Stimulated activated CD4-positive, alpha-beta T cell treated with anti-CD3 and anti-CD28 coated beads, Interleukin-15, amount 100 ng/mL, for 24 hours (primary cell): ENCODE results near the gene SYT7.

Experiments
- DNase-seq: peaks from one replicate; pipeline ENCODE4 v3.0.0-alpha.2; 2020

Gene SYT7

GRCh38 chr11:61511383-61511782 is 69.5 kb downstream of the SYT7 start:
- DNase-seq: no peak

GRCh38 chr11:61510974-61511373 is 69.9 kb downstream of the SYT7 start:
- DNase-seq: no peak

GRCh38 chr11:61510166-61510919 is 70.5 kb downstream of the SYT7 start:
- DNase-seq: no peak

GRCh38 chr11:61509043-61510029 is 71.5 kb downstream of the SYT7 start:
- peak; percentile 86 for DNase-seq

GRCh38 chr11:61507962-61508861 is 72.7 kb downstream of the SYT7 start, which contains the start of gene LRRC10B:
LRRC10B (plus strand) TSS chr11:61508749; CDS start chr11:61508999, 250 bp downstream.
- DNase-seq: peak; percentile 67

GRCh38 chr11:61507012-61507768 is 73.7 kb downstream of the SYT7 start:
- no peak for DNase-seq

GRCh38 chr11:61505640-61506155 is 75.2 kb downstream of the SYT7 start:
- DNase-seq: no peak

- DNase-seq: no peak
These were observed 75.8 kb downstream of the SYT7 start for GRCh38 chr11:61505106-61505505.

GRCh38 chr11:61503135-61503770 is 77.6 kb downstream of the SYT7 start:
- no peak for DNase-seq

- DNase-seq: no peak
These were observed 78.4 kb downstream of the SYT7 start for GRCh38 chr11:61502522-61502921.

- no peak for DNase-seq
These were observed 80.9 kb downstream of the SYT7 start for GRCh38 chr11:61499816-61500491.

GRCh38 chr11:61498767-61499341 is 82.0 kb downstream of the SYT7 start:
- DNase-seq: no peak

- DNase-seq: no peak
These were observed 83.0 kb downstream of the SYT7 start for GRCh38 chr11:61497876-61498275.

- DNase-seq: no peak
These were observed 83.4 kb downstream of the SYT7 start for GRCh38 chr11:61497473-61497872.

- DNase-seq: no peak
These were observed 84.1 kb downstream of the SYT7 start for GRCh38 chr11:61496602-61497400.

GRCh38 chr11:61495801-61496601 is 84.9 kb downstream of the SYT7 start:
- no peak for DNase-seq

GRCh38 chr11:61494381-61494961 is 86.4 kb downstream of the SYT7 start:
- no peak for DNase-seq
